Endothelial cell of umbilical vein (primary cell): ENCODE measurements around the gene TNKS1BP1.

Source experiments
- EZH2 ChIP-seq: IDR thresholded peaks from 2 replicates; pipeline ENCODE4 v1.6.1; 2012; ENCODE audit warnings: borderline replicate concordance, low read depth, mild to moderate bottlenecking, moderate library complexity, low read length, inconsistent platforms; ENCODE audit not compliant: severe bottlenecking
- GATA2 ChIP-seq: IDR thresholded peaks from 2 replicates; pipeline ENCODE4 v1.7.0; 2011; ENCODE audit warnings: low read depth, mild to moderate bottlenecking, moderate library complexity, mixed read lengths, low read length; ENCODE audit not compliant: insufficient read length, insufficient read depth
- POLR2A ChIP-seq: IDR thresholded peaks from 2 replicates; pipeline ENCODE4 v1.6.1; 2012; ENCODE audit warnings: low read depth, mild to moderate bottlenecking, control low read depth, low read length
- TF ChIP-seq, protein P1 (sequence below), 2 donors: IDR thresholded peaks; 1 replicate in 1 of 2; 2 replicates in 1 of 2; pipeline ENCODE4 v1.5.1; 2011; ENCODE audit warnings: low read length in 2 of 2, mild to moderate bottlenecking in 2 of 2, moderate library complexity in 2 of 2, control low read depth in 1 of 2, inconsistent platforms in 1 of 2, low read depth in 1 of 2; ENCODE audit not compliant: insufficient read depth in 1 of 2; ENCODE audit errors: extremely low read depth in 1 of 2
- TF ChIP-seq, protein P2 (sequence below): IDR thresholded peaks from 2 replicates; pipeline ENCODE4 v1.6.1; 2011; ENCODE audit not compliant: insufficient read depth, insufficient read length

- TF ChIP-seq POLR2A (no peak), GATA2 (no peak), EZH2 (no peak)
- TF ChIP-seq, protein P1, sequence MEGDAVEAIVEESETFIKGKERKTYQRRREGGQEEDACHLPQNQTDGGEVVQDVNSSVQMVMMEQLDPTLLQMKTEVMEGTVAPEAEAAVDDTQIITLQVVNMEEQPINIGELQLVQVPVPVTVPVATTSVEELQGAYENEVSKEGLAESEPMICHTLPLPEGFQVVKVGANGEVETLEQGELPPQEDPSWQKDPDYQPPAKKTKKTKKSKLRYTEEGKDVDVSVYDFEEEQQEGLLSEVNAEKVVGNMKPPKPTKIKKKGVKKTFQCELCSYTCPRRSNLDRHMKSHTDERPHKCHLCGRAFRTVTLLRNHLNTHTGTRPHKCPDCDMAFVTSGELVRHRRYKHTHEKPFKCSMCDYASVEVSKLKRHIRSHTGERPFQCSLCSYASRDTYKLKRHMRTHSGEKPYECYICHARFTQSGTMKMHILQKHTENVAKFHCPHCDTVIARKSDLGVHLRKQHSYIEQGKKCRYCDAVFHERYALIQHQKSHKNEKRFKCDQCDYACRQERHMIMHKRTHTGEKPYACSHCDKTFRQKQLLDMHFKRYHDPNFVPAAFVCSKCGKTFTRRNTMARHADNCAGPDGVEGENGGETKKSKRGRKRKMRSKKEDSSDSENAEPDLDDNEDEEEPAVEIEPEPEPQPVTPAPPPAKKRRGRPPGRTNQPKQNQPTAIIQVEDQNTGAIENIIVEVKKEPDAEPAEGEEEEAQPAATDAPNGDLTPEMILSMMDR (IDR thresholded peaks at IDR 0.05; ENCODE audit: extremely low read depth in 1 of 2, insufficient read depth in 1 of 2, low read depth in 1 of 2, low read length in 2 of 2) = no peak
- TF ChIP-seq, protein P2, sequence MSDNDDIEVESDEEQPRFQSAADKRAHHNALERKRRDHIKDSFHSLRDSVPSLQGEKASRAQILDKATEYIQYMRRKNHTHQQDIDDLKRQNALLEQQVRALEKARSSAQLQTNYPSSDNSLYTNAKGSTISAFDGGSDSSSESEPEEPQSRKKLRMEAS = no peak
Measured at GRCh38 chr11:57300785-57301184, 24.0 kb downstream of the TNKS1BP1 start.
